KMS-11 (cell line): ENCODE data around the gene GABRG1.

Experiments used
- H2AFZ ChIP-seq: fragments of 200-600 bp; sonication (generic); 2 replicates; pipeline ENCODE4 v1.6.1; 2016; ENCODE audit warnings: antibody characterized with exemption, mixed run types, low read depth
- H3K27ac ChIP-seq: fragments of 200-600 bp; sonication (generic); 2 replicates; pipeline ENCODE4 v1.6.1; 2016; ENCODE audit warnings: mild to moderate bottlenecking, mixed run types
- H3K27me3 ChIP-seq: fragments of 200-600 bp; sonication (generic); 2 replicates; pipeline ENCODE4 v1.6.1; 2017; ENCODE audit warnings: mild to moderate bottlenecking, low read depth, mixed run types, moderate library complexity; ENCODE audit not compliant: insufficient read depth
- H3K36me3 ChIP-seq: fragments of 200-600 bp; sonication (generic); 2 replicates; pipeline ENCODE4 v1.6.1; 2017; ENCODE audit warnings: mild to moderate bottlenecking, mixed run types; ENCODE audit not compliant: insufficient read depth
- H3K4me1 ChIP-seq: fragments of 200-600 bp; sonication (generic); 2 replicates; pipeline ENCODE4 v1.6.1; 2016; ENCODE audit warnings: mild to moderate bottlenecking, low read depth, mixed run types; ENCODE audit not compliant: poor library complexity, severe bottlenecking
- H3K4me2 ChIP-seq: fragments of 200-600 bp; sonication (generic); 2 replicates; pipeline ENCODE4 v1.7.0; 2016; ENCODE audit warnings: mild to moderate bottlenecking, mixed run types
- H3K4me3 ChIP-seq: fragments of 200-600 bp; sonication (generic); IDR thresholded peaks from 2 replicates; pipeline ENCODE4 v1.6.1; 2017; ENCODE audit warnings: low read depth, low read length, mixed read lengths; ENCODE audit not compliant: insufficient read depth
- H3K79me2 ChIP-seq: fragments of 200-600 bp; sonication (generic); 2 replicates; pipeline ENCODE4 v1.6.1; 2016; ENCODE audit warnings: low read depth, mixed run types; ENCODE audit not compliant: insufficient read depth
- H3K9ac ChIP-seq: fragments of 200-600 bp; sonication (generic); 2 replicates; pipeline ENCODE4 v1.6.1; 2016; ENCODE audit warnings: mild to moderate bottlenecking, mixed run types
- H4K20me1 ChIP-seq: fragments of 200-600 bp; sonication (generic); 2 replicates; pipeline ENCODE4 v1.6.1; 2016; ENCODE audit warnings: mild to moderate bottlenecking, mixed run types; ENCODE audit not compliant: insufficient read depth
- CTCF ChIP-seq: fragments of 200-600 bp; sonication (generic); conservative IDR thresholded peaks from 2 replicates; pipeline ENCODE4 v1.6.1; 2017; ENCODE audit warnings: low read depth, mild to moderate bottlenecking, antibody characterized with exemption, low read length, moderate library complexity, mixed read lengths

The GABRG1 gene

DNA sequence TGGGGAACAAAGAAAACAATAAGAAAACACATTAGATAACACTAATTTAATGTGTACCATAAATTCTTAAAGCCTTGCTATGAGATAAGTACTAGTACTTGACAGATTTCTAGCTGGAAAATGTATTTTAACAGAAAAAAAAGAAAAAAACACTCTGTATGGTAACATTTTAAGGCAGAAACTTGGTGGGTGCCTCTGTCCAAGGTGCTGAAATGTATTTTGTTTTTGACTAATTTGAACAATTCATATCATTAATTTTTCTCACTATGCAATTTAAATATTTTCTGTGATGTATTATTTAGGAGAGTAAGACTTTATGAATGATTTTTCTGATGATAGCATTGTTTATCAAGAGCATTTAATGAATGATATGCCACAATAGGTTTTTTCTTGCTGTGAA, 107.5 kb downstream of the GABRG1 start:
- H3K27ac ChIP-seq = no peak overlapping the region
- H3K36me3 ChIP-seq = no peaks in the 10 kb centered on the region
- H3K4me1 ChIP-seq = no peaks in the 10 kb centered on the region
- no peak overlapping the region for H3K4me3 ChIP-seq
- no peak for TF ChIP-seq CTCF
- no peak overlapping the region for H2AFZ ChIP-seq
- H3K27me3 ChIP-seq = no peaks in the 10 kb centered on the region
- H3K79me2 ChIP-seq = no peaks in the 10 kb centered on the region
- H4K20me1 ChIP-seq = no peaks in the 10 kb centered on the region
- H3K4me2 ChIP-seq = no peak overlapping the region
- no peak overlapping the region for H3K9ac ChIP-seq

DNA sequence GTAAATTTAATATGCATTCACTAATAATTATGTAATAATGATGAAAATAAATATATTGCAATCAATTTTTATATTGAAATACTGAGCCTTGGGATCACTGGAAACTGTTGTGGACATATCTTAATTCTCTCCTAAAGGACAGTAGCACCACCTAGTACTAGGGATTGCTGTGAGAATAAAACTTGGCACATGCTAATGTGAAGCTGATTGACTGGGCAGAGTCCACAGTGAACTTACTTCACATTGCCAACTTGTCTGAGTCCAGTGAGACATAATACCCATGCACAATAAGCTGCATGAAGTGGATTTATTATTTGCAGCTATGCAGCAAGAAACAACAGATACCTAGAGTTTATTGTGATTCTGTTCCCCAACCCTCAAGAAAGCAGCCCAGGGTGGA, 131.1 kb downstream of the GABRG1 start:
- Histone ChIP-seq H3K4me2 (no peak overlapping the region), H3K27ac (no peak overlapping the region), H3K79me2 (no peaks in the 10 kb centered on the region), H3K27me3 (no peaks in the 10 kb centered on the region), H3K36me3 (no peaks in the 10 kb centered on the region), H3K4me3 (no peak overlapping the region), H3K4me1 (no peaks in the 10 kb centered on the region), H2AFZ (no peak overlapping the region), H4K20me1 (no peaks in the 10 kb centered on the region), H3K9ac (no peak overlapping the region)
- no peak for TF ChIP-seq CTCF

GRCh38 chr4:45989775-45990174, 134.1 kb downstream of the GABRG1 start:
- H2AFZ ChIP-seq = no peak overlapping the region
- no peak overlapping the region for H3K4me3 ChIP-seq
- H3K27me3 ChIP-seq = no peaks in the 10 kb centered on the region
- H3K27ac ChIP-seq = no peak overlapping the region
- H3K4me2 ChIP-seq = no peak overlapping the region
- no peaks in the 10 kb centered on the region for H3K4me1 ChIP-seq
- no peak for TF ChIP-seq CTCF
- H4K20me1 ChIP-seq = no peaks in the 10 kb centered on the region
- H3K9ac ChIP-seq = no peak overlapping the region
- no peaks in the 10 kb centered on the region for H3K79me2 ChIP-seq
- no peaks in the 10 kb centered on the region for H3K36me3 ChIP-seq

DNA sequence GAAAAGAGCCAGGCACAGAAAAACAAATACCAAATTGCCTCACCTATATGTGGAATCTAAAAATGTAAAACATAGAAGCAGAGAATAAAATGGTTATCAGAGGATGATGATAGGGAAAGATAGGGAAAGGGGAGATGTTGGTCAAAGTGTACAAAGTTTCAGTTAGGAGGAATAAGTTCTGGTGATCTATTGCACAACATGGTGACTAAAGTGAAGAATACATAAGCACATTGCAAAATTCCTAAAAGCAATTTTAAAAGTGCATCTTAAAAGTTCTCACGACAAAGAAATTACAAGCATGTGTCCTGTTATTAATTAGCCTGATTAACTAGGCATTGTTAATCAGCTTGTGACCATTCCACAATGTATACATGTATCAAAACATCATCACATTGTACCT, 136.0 kb downstream of the GABRG1 start:
- Histone ChIP-seq H4K20me1 (no peaks in the 10 kb centered on the region), H3K27me3 (no peaks in the 10 kb centered on the region)
- no peak for TF ChIP-seq CTCF

More for the DNA sequence above, 136.0 kb downstream of the GABRG1 start:
- H3K4me3 ChIP-seq = no peak overlapping the region
- H3K79me2 ChIP-seq = no peaks in the 10 kb centered on the region
- H2AFZ ChIP-seq = no peak overlapping the region
- no peak overlapping the region for H3K4me2 ChIP-seq
- H3K27ac ChIP-seq = no peak overlapping the region
- no peak overlapping the region for H3K9ac ChIP-seq
- no peaks in the 10 kb centered on the region for H3K36me3 ChIP-seq
- H3K4me1 ChIP-seq = no peaks in the 10 kb centered on the region
